Activated B cell treated with CpG ODN at 0.5 μM for 24 hours (primary cell): Measurements from ENCODE around the gene PPDPF. TPM values are rescaled to one million over a fixed set of nuclear protein-coding genes. Genes with fewer than 3 reads are reported as not detected.

ENCODE experiments used
- ATAC-seq: fragments of 200-7000 bp; cut with Tn5 transposase; one replicate; pipeline ENCODE4 v1.10.0; 2021; ENCODE audit warnings: low read depth, mild to moderate bottlenecking, moderate library complexity
- CTCF ChIA-PET: fragments of 350-600 bp; sonication (Branson Sonifier 250); formaldehyde crosslinking; loops from one replicate; lab custom pipeline; 2021; ENCODE audit warnings: antibody characterized with exemption; lab: Charles Lee
- POLR2A ChIA-PET: fragments of 350-600 bp; sonication (Branson Sonifier 250); formaldehyde crosslinking; loops from one replicate; lab custom pipeline; 2021; ENCODE audit warnings: antibody characterized with exemption; lab: Charles Lee
- DNase-seq: peaks from one replicate; pipeline ENCODE4 v3.0.0; 2022
- H3K27ac Mint-ChIP-seq: one replicate; pipeline ENCODE4 v1.8.0; 2020; ENCODE audit warnings: mixed read lengths
- H3K27me3 Mint-ChIP-seq: one replicate; pipeline ENCODE4 v1.8.0; 2021; ENCODE audit warnings: mixed read lengths
- H3K36me3 Mint-ChIP-seq: one replicate; pipeline ENCODE4 v1.8.0; 2021; ENCODE audit warnings: low read depth, mixed read lengths
- H3K4me1 Mint-ChIP-seq: one replicate; pipeline ENCODE4 v1.8.0; 2021; ENCODE audit warnings: mixed read lengths
- H3K4me3 Mint-ChIP-seq: one replicate; pipeline ENCODE4 v1.8.0; 2020; ENCODE audit warnings: mild to moderate bottlenecking, mixed read lengths
- H3K9me3 Mint-ChIP-seq: one replicate; pipeline ENCODE4 v1.8.0; 2020; ENCODE audit warnings: mixed read lengths
- intact Hi-C: fragments of 100-400 bp; cut with micrococcal nuclease; formaldehyde crosslinking; loops from one replicate; pipeline ENCODE4 v1.15.1; 2024
- total RNA-seq: library from RNA; stranded (reverse); gene quantifications from 2 replicates; pipeline ENCODE4 v1.2.3, GENCODE V29; 2022
- TF ChIP-seq, protein P1 (sequence below): fragments of 200-600 bp; IDR thresholded peaks from one replicate; pipeline ENCODE4 v1.8.0; 2022; ENCODE audit warnings: antibody characterized with exemption, mild to moderate bottlenecking

The PPDPF gene, protein sequence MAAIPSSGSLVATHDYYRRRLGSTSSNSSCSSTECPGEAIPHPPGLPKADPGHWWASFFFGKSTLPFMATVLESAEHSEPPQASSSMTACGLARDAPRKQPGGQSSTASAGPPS
- 170 and 172 TPM in 2 replicates for total RNA-seq

DNA sequence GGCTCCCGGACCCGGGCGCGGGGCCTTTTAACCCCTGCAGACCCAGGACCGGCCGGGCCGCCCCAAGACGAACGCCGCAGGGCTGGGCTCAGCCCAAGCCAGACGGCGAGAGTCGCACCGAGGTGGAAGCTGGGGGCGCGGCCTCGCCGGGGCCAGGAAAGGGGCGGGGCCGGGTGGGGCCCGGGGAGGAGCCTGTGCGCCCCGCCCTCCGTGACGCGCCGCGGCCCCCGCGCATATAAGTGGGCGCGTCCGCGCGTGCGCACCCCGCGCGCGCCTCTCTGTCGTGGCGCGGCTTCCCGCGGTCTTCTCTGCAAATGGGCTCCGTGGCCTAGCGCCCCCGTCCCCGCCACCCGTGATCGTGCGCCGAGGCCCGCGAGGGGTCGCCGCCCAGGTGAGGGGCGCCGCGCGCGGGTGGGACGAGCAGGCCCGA, at the start of gene PPDPF:
Gene PPDPF, plus strand, starts transcription at position 262 of the 430 bp plus-strand sequence. CDS start 544 bp downstream, outside the sequence.
- Mint-ChIP-seq H3K4me3 (peak within 1 kb of the TSS; percentile 81), H3K4me1 (peaks cover 33% of the 10 kb centered on the region), H3K27me3 (no peaks in the 10 kb centered on the region), H3K27ac (peak within 1 kb of the TSS; percentile 61), H3K9me3 (no peaks in the 10 kb centered on the region), H3K36me3 (peaks cover 22% of the 10 kb centered on the region)
- intact Hi-C loops, result loop anchor here (1.0 to 5.0 kb wide), 9 partner anchors 17 to 542 kb away; partner anchors contain the start of genes PTK6, RTEL1, SAMD10 and TCEA2
- CTCF ChIA-PET, result interaction anchor here (0.9 to 1.5 kb wide), 3 partner anchors 19 to 343 kb away, joined by 3 to 4 read pairs (median 3); no protein-coding TSS in a partner anchor
- TF ChIP-seq, protein P1, sequence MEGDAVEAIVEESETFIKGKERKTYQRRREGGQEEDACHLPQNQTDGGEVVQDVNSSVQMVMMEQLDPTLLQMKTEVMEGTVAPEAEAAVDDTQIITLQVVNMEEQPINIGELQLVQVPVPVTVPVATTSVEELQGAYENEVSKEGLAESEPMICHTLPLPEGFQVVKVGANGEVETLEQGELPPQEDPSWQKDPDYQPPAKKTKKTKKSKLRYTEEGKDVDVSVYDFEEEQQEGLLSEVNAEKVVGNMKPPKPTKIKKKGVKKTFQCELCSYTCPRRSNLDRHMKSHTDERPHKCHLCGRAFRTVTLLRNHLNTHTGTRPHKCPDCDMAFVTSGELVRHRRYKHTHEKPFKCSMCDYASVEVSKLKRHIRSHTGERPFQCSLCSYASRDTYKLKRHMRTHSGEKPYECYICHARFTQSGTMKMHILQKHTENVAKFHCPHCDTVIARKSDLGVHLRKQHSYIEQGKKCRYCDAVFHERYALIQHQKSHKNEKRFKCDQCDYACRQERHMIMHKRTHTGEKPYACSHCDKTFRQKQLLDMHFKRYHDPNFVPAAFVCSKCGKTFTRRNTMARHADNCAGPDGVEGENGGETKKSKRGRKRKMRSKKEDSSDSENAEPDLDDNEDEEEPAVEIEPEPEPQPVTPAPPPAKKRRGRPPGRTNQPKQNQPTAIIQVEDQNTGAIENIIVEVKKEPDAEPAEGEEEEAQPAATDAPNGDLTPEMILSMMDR, result no peak
- ATAC-seq (peak; percentile 81), DNase-seq (peak; percentile 84)
- POLR2A ChIA-PET, result interaction anchor here (0.5 to 7.1 kb wide), 42 partner anchors 12 to 735 kb away, joined by 3 to 179 read pairs (median 5); partner anchors contain the start of genes ARFGAP1, ARFRP1, FNDC11 and GMEB2

DNA sequence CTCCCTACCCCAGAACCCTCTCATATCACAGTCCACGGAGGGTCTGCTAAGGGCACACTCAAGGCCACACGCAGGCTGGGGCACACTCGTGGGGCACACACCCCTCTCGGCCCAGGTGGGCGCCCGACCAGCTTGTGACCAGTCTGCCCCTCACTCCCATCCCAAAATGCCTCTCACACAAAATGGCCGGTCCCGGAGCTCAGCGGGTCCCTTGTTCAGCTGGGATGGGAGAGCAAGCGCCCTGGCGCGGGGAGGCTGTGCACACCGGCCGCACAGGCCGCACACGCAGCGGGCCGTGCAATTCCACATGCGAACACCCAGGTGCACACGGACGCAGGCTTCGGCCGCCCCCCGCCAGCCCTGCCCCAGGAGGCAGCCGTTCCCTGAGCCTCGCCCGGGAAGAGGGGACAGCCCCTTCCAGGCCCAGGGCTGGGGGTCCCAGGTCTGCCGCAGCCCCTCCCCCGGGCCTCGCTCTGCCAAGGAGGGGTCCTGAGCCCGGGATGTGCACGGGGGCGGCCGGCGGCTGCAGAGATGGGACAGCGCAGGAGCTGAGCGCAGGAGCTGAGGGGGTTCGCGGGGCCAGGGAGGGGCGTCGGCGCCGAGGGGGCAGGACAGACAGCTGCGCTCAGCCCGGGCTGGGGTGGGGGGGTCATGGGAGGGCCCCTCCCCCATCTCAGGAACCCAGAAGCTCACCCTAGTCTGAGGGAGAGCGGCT, 49.4 kb upstream of the PPDPF start:
- intact Hi-C loops, result no loop called here
- ChIA-PET POLR2A (interaction anchor here (0.6 kb wide), 1 partner anchor 57 kb away, joined by 5 read pairs; no protein-coding TSS in a partner anchor), CTCF (no interaction called here)
- ATAC-seq (no peak), DNase-seq (no peak)
- TF ChIP-seq, protein P1, result no peak
- Mint-ChIP-seq H3K4me1 (peaks cover 11% of the 10 kb centered on the region), H3K27me3 (peaks cover 31% of the 10 kb centered on the region), H3K4me3 (no peak overlapping the region), H3K27ac (no peak overlapping the region), H3K9me3 (no peaks in the 10 kb centered on the region), H3K36me3 (no peaks in the 10 kb centered on the region)

DNA sequence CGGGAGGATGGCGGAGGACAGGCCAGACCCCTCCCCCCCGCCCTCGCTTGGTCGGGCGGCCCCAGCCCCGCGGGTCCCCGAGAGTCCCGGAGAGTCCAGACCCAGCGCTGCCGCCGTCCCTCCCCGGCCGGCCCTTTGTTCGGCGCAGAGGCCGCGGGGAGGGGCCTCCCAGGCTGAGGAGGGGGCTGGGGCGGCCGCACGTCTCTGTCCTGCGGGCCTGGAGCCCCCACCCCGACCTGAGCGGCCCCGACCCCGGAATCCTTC, 48.9 kb upstream of the PPDPF start:
- DNase-seq (no peak), ATAC-seq (no peak)
- Mint-ChIP-seq H3K27me3 (peaks cover 31% of the 10 kb centered on the region), H3K9me3 (no peaks in the 10 kb centered on the region), H3K36me3 (no peaks in the 10 kb centered on the region), H3K4me3 (no peak overlapping the region), H3K27ac (no peak overlapping the region), H3K4me1 (peaks cover 11% of the 10 kb centered on the region)
- ChIA-PET CTCF (no interaction called here), POLR2A (interaction anchor here (0.6 kb wide), 2 partner anchors 49 to 57 kb away, joined by 3 to 5 read pairs; partner anchors contain the start of gene PPDPF)
- intact Hi-C loops, result no loop called here
- TF ChIP-seq, protein P1, result no peak

DNA sequence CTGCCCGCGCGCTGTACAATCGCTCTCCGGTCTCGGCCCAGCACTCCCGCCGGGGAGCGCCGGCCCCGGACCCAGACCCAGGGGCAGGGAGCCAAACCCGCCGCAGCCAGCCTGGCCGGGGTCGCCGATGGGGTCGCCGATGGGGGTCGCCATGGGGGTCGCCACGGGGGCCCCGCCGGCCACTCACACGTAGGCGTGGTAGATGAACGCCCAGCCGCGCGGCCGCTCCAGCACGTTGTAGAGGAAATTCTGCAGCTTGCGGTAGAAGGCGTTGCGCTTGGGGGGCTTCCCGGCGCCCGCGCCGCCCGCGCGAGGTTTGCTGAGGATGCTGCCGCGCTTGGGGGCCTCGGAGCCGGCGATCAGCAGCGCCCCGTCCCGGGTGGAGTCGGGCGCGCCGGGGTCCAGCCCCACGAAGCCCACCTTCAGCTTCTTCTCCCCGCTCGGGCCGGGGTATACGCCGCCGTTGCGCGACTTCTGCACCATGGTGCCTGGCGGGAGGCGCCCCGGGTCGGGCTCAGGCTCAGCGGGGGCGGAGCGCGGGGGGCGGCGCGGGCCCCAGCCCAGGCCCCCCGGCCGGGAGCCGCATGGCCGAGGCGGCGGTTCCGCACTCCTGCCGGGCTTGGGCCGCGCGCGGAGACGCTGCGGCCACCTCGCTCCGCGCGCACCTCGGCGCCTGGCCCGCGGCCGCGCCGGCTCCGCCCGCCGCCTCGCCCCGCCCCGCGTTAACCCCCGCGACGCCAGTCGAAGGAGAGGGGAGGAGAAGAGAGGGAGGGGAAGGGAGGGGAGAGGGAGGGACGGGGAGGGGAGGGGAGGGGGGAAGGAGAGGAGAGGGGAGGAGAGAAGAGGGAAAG, 48.4 kb upstream of the PPDPF start, which contains the start of gene KCNQ2:
Gene KCNQ2, minus strand, starts transcription at position 675 of the 851 bp plus-strand sequence. Its CDS starts 192 bp downstream, at position 483.
- peak; percentile 25 for ATAC-seq
- TF ChIP-seq, protein P1, result no peak
- Mint-ChIP-seq H3K4me1 (peaks cover 11% of the 10 kb centered on the region), H3K27ac (no peak within 1 kb of the TSS), H3K9me3 (no peaks in the 10 kb centered on the region), H3K4me3 (no peak within 1 kb of the TSS), H3K27me3 (peaks cover 32% of the 10 kb centered on the region), H3K36me3 (no peaks in the 10 kb centered on the region)
- ChIA-PET CTCF (no interaction called here), POLR2A (interaction anchor here (0.6 kb wide), 1 partner anchor 48 kb away, joined by 3 read pairs; the partner anchor contains the start of gene PPDPF)
- DNase-seq, result no peak
- intact Hi-C loops, result no loop called here
